K562 (cell line): ENCODE measurements around the gene FZD8. TPM values are rescaled to one million over a fixed set of nuclear protein-coding genes. Genes with fewer than 3 reads are reported as not detected.

ENCODE experiments used
- C11orf30 ChIP-seq: fragments of 450-650 bp; IDR thresholded peaks from 2 replicates; pipeline ENCODE4 v1.6.1; 2016; ENCODE audit warnings: low read depth, mild to moderate bottlenecking
- CEBPB ChIP-seq: fragments of 450-650 bp; IDR thresholded peaks from 2 replicates; pipeline ENCODE4 v1.6.1; 2016; ENCODE audit warnings: missing genetic modification characterization, missing compliant biosample characterization
- HSF4 ChIP-seq: fragments of 250-450 bp; sonication (Bioruptor Pico); IDR thresholded peaks from 2 replicates; pipeline ENCODE4 v2.1.2; 2022; ENCODE audit warnings: mild to moderate bottlenecking, moderate library complexity, borderline replicate concordance
- KAT7 ChIP-seq: sonication (generic); formaldehyde crosslinking; IDR thresholded peaks from 2 replicates; pipeline ENCODE4 v1.8.0; 2022; ENCODE audit warnings: missing genetic modification reagents, mild to moderate bottlenecking, borderline replicate concordance
- OTX1 ChIP-seq: fragments of 450-650 bp; formaldehyde crosslinking; IDR thresholded peaks from 2 replicates; pipeline ENCODE4 v1.4.0; 2022; ENCODE audit warnings: mild to moderate bottlenecking
- POLR2A ChIP-seq: fragments of 450-650 bp; conservative IDR thresholded peaks from 2 replicates; pipeline ENCODE4 v1.6.1; 2016
- RB1 ChIP-seq: fragments of 450-650 bp; IDR thresholded peaks from 2 replicates; pipeline ENCODE4 v1.6.1; 2017; ENCODE audit warnings: low read depth, mild to moderate bottlenecking
- ZNF12 ChIP-seq: sonication (generic); formaldehyde crosslinking; IDR thresholded peaks from 2 replicates; pipeline ENCODE4 v1.4.0; 2020; ENCODE audit warnings: mild to moderate bottlenecking, missing genetic modification reagents
- ZNF695 ChIP-seq: fragments of 450-650 bp; formaldehyde crosslinking; IDR thresholded peaks from 2 replicates; pipeline ENCODE4 v1.4.0; 2020; ENCODE audit warnings: mild to moderate bottlenecking, moderate library complexity
- polyA plus RNA-seq, 8 experiments: library from polyadenylated mRNA; depleted of rRNA in 4 of 8; stranded (reverse) in 5 of 8; unstranded in 3 of 8; fragments of >200 nt; fragmentation: Nextera tagmentation in 2 of 8; fragmentation: Illumina TruSeq in 1 of 8; extraction: Ambion mirVana in 2 of 8; extraction: Trizol in 1 of 8; gene quantifications; 2 replicates each; pipeline versions ENCODE4 v1.2.1 to v1.2.3, GENCODE V29; 2011 to 2014; ENCODE audit warnings: inconsistent platforms in 1 of 8, missing spikeins in 1 of 8
- total RNA-seq, 7 experiments: library from RNA; depleted of rRNA in 6 of 7; stranded (reverse); fragments of >200 nt in 6 of 7; fragmentation: Illumina TruSeq in 2 of 7; extraction: Trizol in 2 of 7; gene quantifications; 2 replicates each; pipeline versions ENCODE4 v1.2.1 to v1.2.3, GENCODE V29; 2011 to 2021; ENCODE audit warnings: low replicate concordance in 1 of 7
- TF ChIP-seq, protein P1 (sequence below): fragments of 450-650 bp; IDR thresholded peaks from 2 replicates; pipeline ENCODE4 v1.6.1; 2016; ENCODE audit warnings: low read depth
- TF ChIP-seq, protein P2 (sequence below): IDR thresholded peaks from 2 replicates; pipeline ENCODE4 v1.6.1; 2012; ENCODE audit warnings: low read depth, low read length, improper control_type of control experiment, borderline replicate concordance

FZD8 gene
- total and polyA plus RNA-seq, 9 of the 15 experiments (the other 6 are each of a cell fraction or from before 2014, with no cell fraction given) = 0.03 to 1.2 (median 0.16) TPM; not detected in 1

DNA sequence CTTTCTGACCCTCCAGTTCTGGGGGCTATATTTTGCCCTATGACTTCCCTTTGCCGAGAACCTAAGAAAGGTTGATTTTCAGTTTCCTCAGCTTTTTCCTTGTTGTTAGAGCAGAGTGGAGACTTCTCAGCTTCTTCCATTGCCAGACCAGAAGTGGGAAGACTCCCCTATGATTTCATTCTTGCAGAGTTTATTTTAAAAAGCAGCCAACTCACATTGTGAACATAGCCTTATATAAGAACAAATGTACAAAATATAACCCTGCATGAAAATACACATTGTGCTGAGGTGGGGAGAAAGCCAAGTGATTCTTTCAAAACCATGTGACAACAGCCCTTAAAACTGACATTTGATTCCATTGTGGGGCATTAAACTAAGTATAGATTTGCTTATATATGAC lies 33.8 kb upstream of the FZD8 start (continued):
- TF ChIP-seq, protein P1, sequence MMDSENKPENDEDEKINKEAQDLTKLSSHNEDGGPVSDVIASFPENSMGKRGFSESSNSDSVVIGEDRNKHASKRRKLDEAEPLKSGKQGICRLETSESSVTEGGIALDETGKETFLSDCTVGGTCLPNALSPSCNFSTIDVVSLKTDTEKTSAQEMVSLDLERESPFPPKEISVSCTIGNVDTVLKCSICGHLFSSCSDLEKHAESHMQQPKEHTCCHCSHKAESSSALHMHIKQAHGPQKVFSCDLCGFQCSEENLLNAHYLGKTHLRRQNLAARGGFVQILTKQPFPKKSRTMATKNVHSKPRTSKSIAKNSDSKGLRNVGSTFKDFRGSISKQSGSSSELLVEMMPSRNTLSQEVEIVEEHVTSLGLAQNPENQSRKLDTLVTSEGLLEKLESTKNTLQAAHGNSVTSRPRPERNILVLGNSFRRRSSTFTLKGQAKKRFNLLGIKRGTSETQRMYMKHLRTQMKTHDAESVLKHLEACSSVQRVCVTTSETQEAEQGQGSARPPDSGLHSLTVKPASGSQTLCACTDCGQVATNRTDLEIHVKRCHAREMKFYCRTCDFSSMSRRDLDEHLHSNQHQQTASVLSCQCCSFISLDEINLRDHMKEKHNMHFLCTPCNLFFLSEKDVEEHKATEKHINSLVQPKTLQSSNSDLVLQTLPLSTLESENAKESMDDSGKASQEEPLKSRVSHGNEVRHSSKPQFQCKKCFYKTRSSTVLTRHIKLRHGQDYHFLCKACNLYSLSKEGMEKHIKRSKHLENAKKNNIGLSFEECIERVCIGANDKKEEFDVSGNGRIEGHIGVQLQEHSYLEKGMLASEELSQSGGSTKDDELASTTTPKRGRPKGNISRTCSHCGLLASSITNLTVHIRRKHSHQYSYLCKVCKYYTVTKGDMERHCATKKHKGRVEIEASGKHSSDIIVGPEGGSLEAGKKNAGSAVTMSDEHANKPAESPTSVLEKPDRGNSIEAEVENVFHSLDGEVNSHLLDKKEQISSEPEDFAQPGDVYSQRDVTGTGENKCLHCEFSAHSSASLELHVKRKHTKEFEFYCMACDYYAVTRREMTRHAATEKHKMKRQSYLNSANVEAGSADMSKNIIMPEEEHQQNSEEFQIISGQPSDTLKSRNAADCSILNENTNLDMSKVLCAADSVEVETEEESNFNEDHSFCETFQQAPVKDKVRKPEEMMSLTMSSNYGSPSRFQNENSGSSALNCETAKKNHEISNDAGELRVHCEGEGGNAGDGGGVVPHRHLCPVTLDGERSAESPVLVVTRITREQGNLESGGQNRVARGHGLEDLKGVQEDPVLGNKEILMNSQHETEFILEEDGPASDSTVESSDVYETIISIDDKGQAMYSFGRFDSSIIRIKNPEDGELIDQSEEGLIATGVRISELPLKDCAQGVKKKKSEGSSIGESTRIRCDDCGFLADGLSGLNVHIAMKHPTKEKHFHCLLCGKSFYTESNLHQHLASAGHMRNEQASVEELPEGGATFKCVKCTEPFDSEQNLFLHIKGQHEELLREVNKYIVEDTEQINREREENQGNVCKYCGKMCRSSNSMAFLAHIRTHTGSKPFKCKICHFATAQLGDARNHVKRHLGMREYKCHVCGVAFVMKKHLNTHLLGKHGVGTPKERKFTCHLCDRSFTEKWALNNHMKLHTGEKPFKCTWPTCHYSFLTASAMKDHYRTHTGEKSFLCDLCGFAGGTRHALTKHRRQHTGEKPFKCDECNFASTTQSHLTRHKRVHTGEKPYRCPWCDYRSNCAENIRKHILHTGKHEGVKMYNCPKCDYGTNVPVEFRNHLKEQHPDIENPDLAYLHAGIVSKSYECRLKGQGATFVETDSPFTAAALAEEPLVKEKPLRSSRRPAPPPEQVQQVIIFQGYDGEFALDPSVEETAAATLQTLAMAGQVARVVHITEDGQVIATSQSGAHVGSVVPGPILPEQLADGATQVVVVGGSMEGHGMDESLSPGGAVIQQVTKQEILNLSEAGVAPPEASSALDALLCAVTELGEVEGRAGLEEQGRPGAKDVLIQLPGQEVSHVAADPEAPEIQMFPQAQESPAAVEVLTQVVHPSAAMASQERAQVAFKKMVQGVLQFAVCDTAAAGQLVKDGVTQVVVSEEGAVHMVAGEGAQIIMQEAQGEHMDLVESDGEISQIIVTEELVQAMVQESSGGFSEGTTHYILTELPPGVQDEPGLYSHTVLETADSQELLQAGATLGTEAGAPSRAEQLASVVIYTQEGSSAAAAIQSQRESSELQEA = no peak
- TF ChIP-seq ZNF12 (CRISPR knock-in tag) = no peak
- TF ChIP-seq ZNF695 (CRISPR knock-in tag) = no peak
- TF ChIP-seq RB1 = no peak
- no peak for TF ChIP-seq POLR2A
- TF ChIP-seq CEBPB (tag) = no peak
- no peak for TF ChIP-seq KAT7 (CRISPR knock-in tag)
- TF ChIP-seq OTX1 (CRISPR knock-in tag) = no peak
- no peak for TF ChIP-seq C11orf30
- TF ChIP-seq HSF4 (CRISPR knock-in tag) = no peak
- TF ChIP-seq, protein P2, sequence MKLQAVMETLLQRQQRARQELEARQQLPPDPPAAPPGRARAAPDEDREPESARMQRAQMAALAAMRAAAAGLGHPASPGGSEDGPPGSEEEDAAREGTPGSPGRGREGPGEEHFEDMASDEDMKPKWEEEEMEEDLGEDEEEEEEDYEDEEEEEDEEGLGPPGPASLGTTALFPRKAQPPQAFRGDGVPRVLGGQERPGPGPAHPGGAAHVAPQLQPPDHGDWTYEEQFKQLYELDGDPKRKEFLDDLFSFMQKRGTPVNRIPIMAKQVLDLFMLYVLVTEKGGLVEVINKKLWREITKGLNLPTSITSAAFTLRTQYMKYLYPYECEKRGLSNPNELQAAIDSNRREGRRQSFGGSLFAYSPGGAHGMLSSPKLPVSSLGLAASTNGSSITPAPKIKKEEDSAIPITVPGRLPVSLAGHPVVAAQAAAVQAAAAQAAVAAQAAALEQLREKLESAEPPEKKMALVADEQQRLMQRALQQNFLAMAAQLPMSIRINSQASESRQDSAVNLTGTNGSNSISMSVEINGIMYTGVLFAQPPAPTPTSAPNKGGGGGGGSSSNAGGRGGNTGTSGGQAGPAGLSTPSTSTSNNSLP = no peak
